GM12875 (cell line): ENCODE data around the gene TAS2R8.
"Not testable (repeated sequence)": the region's sequence is repeated elsewhere in the genome, so short reads cannot be mapped to it uniquely, and the experiment has no call there.

Source experiments
- H3K4me3 ChIP-seq: one replicate; pipeline ENCODE4 v1.5.1; 2011; ENCODE audit warnings: low read depth, low read length, control low read depth
- TF ChIP-seq, protein P1 (sequence below): IDR thresholded peaks from 2 replicates; pipeline ENCODE4 v1.5.1; 2011; ENCODE audit warnings: low read depth, mild to moderate bottlenecking, control low read depth, inconsistent platforms, low read length, moderate library complexity, borderline replicate concordance; ENCODE audit not compliant: insufficient read depth

Gene TAS2R8

DNA sequence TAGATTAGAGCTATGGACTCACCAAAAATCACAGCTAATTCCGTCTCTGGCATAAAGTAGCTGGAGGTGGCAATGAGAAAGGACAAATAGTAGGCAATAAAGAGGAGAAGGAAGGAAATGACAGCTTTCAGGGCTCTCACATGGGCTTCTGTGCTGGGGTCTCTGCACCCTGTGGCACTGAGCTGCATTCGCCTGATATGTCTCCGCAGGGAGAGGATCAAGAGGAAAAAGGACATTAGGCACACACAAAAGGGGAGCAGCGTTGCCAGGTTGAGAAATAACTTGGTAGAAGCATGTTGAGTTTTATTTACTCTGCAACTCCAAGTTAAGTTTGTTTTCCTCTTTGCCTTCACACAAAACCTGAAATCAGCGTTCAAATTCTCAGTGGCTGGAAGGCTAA is 5.3 kb downstream of the TAS2R8 start:
- TF ChIP-seq, protein P1, sequence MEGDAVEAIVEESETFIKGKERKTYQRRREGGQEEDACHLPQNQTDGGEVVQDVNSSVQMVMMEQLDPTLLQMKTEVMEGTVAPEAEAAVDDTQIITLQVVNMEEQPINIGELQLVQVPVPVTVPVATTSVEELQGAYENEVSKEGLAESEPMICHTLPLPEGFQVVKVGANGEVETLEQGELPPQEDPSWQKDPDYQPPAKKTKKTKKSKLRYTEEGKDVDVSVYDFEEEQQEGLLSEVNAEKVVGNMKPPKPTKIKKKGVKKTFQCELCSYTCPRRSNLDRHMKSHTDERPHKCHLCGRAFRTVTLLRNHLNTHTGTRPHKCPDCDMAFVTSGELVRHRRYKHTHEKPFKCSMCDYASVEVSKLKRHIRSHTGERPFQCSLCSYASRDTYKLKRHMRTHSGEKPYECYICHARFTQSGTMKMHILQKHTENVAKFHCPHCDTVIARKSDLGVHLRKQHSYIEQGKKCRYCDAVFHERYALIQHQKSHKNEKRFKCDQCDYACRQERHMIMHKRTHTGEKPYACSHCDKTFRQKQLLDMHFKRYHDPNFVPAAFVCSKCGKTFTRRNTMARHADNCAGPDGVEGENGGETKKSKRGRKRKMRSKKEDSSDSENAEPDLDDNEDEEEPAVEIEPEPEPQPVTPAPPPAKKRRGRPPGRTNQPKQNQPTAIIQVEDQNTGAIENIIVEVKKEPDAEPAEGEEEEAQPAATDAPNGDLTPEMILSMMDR = no peak
- H3K4me3 ChIP-seq = no peak overlapping the region

DNA sequence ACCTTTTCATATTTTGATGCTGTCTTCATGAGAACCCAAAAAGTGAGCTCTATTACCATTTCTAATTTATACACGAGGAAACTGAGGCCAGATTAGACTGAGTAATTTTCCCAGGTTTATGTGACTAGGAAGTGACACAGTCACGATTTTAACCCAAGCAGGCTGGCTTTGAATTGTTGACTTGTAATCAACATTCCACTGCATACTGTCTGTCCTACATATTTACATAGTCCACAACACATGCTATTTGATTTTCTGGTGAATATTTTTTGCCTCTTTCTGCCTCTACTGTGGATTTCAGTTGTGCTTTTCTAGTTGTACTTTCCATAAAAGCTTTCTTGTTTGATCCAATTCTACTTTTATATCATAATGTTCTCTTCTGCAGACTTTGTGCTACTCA is 12.9 kb downstream of the TAS2R8 start:
- TF ChIP-seq, protein P1 = no peak
- H3K4me3 ChIP-seq = no peak overlapping the region

DNA sequence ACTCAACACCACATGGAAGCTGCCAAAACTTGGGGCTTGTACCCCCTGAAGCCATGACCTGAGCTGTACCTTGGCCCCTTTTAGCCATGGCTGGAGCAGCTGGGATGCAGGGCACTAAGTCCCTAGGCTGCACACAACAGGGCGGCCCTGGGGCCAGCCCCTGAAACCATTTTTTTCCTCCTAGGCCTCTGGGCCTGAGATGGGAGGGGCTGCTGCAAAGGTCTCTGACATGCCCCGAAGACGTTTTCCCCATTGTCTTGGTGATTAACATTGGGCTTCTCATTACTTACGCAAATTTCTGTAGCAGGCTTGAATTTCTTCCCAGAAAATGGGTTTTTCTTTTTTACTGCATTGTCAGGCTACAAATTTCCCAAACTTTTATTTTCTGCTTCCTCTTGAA is 15.3 kb downstream of the TAS2R8 start:
- not testable (repeated sequence) for H3K4me3 ChIP-seq

DNA sequence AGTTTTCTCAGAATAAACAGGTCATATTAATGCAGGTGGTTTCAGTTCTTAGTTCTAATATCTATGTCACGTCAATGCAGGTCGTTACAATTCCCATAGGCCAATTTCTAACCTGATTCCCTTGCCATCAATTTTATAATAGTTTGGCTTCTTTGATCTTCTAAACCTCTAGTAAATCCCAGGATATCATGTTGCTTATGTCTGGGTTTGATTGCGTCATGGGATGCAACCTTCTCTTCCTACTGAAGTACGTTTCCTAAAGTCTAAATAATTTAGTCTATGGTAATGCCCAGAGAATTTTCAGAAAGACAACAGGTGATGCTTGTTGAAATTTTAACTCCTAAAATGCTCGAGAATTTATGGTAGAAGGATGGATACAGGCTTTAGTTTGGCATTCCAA is 23.8 kb downstream of the TAS2R8 start:
- TF ChIP-seq, protein P1 = no peak

DNA sequence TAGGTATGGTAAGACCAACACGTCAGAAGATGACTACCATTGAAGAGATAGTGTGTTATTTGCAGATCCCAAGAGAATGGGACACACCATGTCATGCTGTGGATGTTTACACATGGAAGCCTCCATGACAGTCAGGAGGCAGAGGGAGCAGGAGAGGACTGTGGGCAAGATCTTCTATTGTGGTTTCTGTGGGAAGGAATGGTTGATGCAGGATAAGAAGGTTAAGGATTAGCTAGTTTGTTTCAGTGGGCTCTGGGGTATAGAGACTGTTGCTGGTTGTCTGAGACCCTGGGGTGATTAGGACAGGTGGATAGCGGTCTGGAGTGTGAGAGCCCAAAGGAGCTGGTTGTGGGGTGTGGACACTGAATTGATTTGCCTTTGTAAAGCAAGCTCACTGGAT is 28.0 kb downstream of the TAS2R8 start:
- TF ChIP-seq, protein P1 = no peak
- H3K4me3 ChIP-seq = no peak overlapping the region

More for the DNA sequence above, 23.8 kb downstream of the TAS2R8 start:
- H3K4me3 ChIP-seq = no peak overlapping the region

DNA sequence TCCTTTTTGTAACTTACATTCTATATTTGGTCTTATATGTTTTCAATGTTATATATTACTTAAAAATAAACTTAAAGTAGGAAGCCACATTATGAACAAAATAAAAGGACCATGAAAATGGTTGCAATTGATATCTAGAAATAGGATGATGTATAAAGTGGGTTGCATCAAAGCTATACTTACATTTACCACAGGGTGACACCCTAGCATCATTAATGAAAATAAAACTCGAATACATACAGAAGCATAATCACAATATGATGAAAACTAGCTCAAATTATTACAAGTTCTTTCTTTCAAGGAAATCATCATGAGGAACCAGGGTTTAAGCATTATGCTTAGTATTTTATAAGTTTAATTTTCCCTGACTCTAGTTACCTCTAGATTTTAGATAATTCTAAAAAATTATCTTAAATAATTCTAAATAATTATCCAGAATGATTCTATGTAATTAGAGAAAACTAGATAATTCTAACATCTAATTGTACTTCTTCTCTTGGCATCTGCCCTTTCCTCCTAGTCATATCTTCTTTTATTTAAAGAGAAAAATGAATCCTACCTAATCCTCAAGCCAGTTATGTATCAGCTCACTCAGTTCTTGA is 35.9 kb downstream of the TAS2R8 start:
- TF ChIP-seq, protein P1 = no peak
- H3K4me3 ChIP-seq = no peak overlapping the region

DNA sequence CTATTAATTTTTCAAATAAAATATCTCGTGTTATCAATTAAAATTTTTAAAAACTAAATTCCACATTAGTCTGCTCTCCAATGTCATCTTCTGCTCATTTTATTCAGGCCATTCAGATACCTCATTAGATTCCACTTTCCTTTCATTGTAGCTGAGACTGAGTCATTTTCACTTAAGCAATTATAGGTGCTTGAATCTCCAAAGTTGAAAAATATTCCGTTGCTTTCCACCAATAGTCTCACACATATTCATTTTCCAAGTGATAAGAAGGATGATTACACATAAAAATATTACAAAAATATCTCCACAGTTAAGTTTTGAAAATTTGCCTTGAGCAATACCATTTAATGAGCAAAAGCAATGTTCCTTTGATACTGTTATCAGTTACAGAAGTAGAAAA is 47.4 kb downstream of the TAS2R8 start:
- no peak overlapping the region for H3K4me3 ChIP-seq
- TF ChIP-seq, protein P1 = no peak

DNA sequence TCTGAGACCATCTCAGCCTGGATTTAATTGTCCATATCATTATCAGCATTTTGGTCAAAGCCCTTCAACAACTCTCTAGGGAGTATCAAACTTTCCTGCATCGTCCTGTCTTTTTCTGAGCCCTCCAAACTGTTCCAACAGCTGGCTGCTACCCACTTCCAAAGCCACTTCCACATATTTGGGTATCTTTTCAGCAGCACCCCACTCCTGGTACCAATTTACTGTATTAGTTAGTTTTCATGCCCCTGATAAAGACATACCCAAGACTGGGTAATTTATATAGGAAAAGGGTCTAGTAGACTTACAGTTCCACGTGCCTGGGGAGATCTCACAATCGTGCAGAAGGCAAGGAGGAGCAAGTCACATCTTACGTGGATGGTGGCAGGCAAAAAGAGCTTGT is 50.9 kb downstream of the TAS2R8 start:
- no peak overlapping the region for H3K4me3 ChIP-seq
- TF ChIP-seq, protein P1 = no peak
